Measurements from ENCODE around the gene RUFY2.
"Not testable (repeated sequence)": the region's sequence is repeated elsewhere in the genome, so short reads cannot be mapped to it uniquely, and the experiment has no call there.

The RUFY2 gene

DNA sequence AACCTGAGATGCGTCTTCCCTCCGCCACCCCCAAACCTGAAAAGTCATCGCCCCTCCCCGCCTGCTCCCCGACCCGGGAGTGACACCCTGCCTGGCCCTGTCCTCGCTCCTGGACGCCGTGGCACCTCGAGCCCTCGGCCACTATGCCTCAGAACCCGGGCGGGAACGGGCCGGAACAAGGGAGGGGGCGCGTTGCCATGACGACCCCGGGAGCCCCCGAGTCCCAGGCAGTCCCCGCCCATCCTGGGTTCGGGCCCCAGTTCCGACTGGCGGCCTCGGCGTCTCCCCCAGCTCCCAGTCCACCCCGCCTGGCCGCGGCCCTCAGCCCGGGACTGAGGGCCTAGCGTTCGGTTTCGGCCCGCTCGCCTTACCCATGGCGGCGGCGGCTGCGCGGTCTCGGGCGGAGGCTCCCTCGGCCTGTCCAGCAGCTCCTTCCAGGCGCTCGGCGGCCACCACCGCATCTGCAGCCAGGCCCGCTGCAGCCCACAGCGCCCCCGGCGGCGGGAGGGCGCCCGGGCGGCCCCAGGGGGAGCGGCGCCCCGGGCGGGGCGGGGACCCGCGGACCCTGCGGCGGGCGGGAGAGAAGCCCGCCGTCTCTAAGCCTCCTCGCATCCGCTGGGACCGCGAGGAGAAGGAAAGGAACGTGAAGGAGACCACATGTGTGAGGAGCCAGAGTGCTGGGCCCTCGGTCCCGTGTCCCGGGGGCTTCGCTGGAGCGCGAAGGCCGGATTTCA is at the start of gene RUFY2:
TSS of gene RUFY2 (minus strand) at position 463 of the 734 bp plus-strand sequence. CDS start at position 375, 88 bp downstream.
- peak in 1 of 2 experiments; percentile 50 for DNase-seq

DNA sequence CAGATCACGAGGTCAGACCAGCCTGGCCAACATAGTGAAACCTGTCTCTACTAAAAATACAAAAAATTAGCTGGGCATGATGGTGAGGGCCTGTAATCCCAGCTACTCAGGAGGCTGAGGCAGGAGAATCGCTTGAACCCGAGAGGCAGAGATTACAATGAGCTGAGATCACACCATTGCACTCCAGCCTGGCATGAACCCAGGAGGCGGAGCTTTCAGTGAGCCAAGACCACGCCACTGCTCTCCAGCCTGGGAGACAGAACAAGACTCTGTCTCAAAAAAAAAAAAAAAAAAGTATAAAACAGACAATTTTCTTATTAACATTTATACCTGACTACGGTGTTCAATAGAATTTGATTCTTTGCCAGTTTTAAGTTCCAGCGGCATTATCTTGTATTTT is 42.6 kb upstream of the RUFY2 start:
- not testable (repeated sequence) for DNase-seq

- DNase-seq: no peak
Measured at GRCh38 chr10:68446179-68446578, 39.1 kb upstream of the RUFY2 start.

DNA sequence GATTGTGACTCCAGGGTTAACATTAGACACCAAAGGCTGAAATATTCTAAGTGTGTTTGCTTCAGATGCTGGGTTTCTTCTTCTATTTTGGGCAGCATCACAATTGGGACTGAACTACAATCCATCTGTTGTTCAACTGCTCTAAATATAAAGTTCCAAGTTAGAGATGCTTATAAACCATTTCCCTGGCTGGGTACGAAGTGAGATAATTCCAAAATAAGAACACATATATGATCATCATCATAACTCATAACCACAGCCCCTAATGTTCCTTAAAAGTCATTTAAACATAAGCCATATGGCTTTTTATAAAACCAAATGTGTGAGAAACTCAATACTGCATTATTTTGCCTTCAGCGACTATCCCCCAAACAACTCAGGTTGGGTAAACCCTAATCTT is 35.9 kb upstream of the RUFY2 start:
- DNase-seq: no peak

GRCh38 chr10:68440898-68441297 is 33.8 kb upstream of the RUFY2 start:
- DNase-seq: no peak

GRCh38 chr10:68435803-68436202 is 28.7 kb upstream of the RUFY2 start:
- no peak for DNase-seq

DNA sequence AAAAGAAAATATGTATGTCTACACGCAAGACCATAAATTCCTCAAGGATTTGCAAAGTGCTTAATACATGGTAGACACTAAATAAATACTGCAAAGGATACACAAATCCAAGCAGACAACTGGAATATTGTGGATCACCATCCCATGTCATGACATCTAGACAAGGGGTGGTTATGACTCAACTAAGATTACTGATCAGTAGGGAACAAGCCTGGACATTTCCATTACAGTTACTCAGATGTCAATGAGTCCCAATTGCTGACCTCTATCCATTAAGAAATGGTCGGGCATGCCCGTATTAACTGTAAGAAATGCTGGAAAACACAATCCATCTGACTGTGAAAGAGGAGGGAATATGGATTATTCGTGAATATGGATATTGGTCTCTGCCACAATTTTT is 27.6 kb upstream of the RUFY2 start:
- DNase-seq: no peak

DNA sequence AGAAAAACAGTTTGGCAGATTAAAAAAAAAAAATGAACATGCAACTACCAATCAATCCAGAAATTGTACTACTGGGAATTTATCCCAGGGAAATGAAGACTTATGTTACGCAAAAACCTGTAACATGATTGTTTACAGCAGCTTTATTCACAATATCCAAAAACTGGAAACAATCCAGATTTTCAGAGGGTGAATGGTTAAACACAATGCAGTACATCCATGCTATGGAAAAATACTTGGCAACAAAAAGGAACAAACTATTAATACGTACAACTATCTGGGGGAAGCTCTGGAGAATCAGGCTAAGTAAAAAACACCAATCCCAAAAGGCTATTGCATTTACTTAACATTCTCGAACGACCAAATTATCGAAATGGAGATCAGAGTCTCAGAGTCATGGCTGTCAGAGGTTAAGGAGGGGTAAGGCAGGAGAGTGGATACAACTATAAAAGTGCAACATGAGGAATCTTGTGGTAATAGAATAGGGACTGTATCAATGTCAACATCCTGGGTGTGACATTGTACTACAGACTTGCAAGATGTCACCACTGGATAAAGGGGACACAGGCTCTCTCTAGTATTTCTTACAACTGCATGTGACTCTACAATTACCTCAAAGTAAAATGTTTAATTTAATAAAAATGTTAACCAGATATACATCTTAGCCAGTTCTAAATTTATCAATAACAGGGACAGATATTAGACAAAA is 21.5 kb upstream of the RUFY2 start:
- no peak for DNase-seq

DNA sequence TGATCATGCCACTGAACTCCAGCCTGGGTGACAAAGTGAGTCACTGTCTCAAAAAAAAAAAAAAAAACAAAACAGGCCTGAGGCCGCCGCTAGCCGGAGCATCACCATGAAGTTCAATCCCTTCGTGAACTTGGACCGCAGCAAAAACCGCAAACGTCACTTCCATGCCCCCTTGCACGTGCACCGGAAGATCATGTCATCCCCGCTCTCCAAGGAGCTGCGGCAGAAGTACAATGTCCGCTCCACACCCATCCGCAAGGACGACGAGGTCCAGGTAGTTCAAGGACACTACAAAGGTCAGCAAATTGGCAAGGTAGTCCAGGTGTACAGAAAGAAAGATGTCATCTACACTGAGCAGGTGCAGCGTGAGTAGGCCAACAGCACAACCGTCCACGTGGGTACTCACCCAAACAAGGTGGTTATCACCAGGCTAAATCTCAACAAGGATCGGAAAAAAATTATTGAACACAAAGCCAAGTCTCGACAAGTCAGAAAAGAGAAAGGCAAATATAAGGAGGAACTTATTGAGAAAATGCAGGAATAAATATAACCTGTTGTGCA is 17.5 kb upstream of the RUFY2 start:
- no peak for DNase-seq

DNA sequence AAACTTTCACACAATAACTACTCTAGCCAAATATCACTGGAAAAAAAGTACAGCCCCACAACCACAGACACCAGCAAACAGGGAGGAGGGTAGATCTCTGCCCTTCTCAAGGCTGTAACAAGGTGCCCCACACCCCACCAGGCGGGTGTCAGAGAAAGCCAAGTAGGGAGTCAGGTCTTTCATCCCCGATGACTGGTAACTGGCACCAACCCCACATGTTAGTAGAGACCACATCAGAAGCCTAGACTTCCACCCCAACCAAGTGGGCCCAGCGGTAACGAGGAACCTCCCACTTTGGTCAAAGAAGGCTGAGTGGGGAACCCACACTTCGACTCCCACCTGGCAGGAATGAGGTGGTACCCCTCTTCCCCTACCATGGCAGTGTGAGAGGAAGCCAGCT is 16.4 kb upstream of the RUFY2 start:
- DNase-seq: no peak

GRCh38 chr10:68419376-68419775 is 12.3 kb upstream of the RUFY2 start:
- DNase-seq: no peak

DNA sequence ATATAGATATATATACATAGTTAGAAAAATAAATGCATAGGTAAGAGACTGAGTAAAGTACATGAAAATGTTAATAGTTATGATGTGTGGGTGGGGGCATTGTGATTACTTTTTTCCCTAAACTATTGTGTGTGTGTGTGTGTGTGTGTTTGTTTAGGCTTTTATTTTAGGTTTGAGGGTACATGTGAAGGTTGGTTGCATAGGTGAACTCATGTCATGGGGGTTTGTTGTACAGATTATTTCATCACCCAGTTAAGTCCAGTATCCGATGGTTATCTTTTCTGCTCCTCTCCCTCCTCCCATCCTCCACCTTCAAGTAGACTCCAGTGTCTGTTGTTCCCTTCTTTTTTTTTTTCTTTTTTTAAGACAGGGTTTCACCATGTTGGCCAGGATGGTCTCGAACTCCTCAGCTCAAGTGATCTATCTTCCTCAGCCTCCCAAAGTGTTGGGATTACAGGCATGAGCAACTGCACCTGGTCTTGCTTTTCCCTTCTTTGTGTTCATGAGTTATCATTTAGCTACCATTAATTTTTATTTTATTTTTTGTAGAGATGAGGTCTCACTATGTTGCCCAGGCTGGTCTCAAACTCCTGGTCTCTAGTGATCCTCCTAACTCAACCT is 1.9 kb upstream of the RUFY2 start:
- DNase-seq: no peak

- no peak for DNase-seq
Measured at GRCh38 chr10:68406111-68406814, 814 bp downstream of the RUFY2 start.

DNA sequence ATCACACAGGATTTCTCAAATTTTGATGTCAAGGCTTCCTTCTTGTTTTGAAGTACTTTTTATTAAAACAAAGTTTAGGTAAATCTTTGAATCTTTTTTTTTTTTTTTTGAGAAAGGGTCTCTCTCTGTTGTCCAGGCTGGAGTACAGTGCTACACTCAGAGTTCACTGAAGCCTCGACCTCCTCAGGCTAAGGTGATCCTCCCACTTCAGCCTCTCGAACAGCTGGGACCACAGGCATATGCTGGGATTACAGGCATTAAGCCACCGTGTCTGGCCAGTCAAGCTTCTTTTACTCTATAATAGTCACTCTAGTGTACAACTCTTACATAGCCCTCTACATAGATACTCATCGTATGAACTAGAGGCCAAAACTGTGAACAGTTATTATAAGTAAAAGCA is 3.4 kb downstream of the RUFY2 start:
- DNase-seq: no peak

- no peak for DNase-seq
Measured at GRCh38 chr10:68402276-68402675, 4.8 kb downstream of the RUFY2 start.

- DNase-seq: no peak
Measured at GRCh38 chr10:68397005-68397404, 10.1 kb downstream of the RUFY2 start.

- no peak for DNase-seq
Measured at GRCh38 chr10:68385740-68386139, 21.3 kb downstream of the RUFY2 start.

- no peak for DNase-seq
Measured at GRCh38 chr10:68371604-68372003, 35.5 kb downstream of the RUFY2 start.

DNA sequence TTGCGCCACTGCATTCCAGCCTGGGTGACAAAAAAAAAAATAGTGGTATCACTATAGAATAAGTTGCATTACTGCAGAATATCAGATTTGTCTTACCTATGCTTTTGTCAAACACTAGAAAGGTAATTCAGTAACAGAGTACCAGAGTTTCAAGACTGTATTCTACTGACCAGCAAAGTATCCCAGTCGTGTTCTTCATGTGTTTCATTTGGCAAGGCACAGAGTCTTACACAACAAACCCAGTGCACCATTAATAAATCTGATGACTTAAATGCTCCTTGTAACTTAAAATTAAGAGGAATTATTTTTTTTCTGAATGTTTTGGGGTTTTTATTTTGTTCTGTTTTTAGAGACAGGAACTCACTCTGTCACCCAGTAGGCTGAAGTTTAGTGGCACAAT is 40.0 kb downstream of the RUFY2 start:
- DNase-seq: no peak

DNA sequence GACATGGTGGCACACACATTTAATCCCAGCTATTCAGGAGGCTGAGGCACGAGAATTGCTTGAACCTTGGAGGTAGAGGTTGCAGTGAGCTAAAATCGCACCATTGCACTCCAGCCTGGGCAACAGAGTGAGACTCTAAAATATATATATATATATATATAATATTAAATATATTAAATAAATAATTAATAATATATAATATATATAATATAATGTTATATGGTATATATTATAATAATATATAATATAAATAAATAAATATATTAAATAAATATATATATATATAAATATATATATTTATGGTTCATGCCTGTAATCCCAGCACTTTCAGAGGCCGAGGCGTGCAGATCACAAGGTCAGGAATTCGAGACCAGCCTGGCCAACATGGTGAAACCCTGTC is 40.5 kb downstream of the RUFY2 start:
- DNase-seq: no peak

- DNase-seq: no peak
Measured at GRCh38 chr10:68365611-68366010, 41.5 kb downstream of the RUFY2 start.

- no peak for DNase-seq
Measured at GRCh38 chr10:68364101-68364886, 42.8 kb downstream of the RUFY2 start.
